Thoracic aorta endothelial cell (primary cell): ENCODE measurements around the gene PDE11A. TPM values are rescaled to one million over a fixed set of nuclear protein-coding genes. Genes with fewer than 3 reads are reported as not detected.

Experiments
- small RNA-seq: library from RNA; depleted of rRNA; stranded (forward); fragments of <200 nt; gene quantifications from one replicate; pipeline ENCODE3, GENCODE V24; 2012
- total RNA-seq: library from RNA; depleted of rRNA; stranded (reverse); fragments of >200 nt; gene quantifications from 2 replicates; pipeline ENCODE4 v1.2.3, GENCODE V29; 2012

Gene PDE11A
- 0.14 and 0.27 TPM in 2 replicates for total RNA-seq

GRCh38 chr2:178072383-178073301, at the start of gene PDE11A:
TSS of gene PDE11A (minus strand) at chr2:178072777. CDS start at chr2:178072437, 340 bp downstream.

GRCh38 chr2:178112202-178113152, 39.9 kb upstream of the PDE11A start, which contains the start of gene RBM45:
TSS of gene RBM45 (plus strand) at chr2:178112437. CDS start at chr2:178112547, 110 bp downstream.

Small RNA genes lying within 50 kb of the gene (small RNA-seq; reads per million reads assigned to genes)
- not detected for gene AC011998.1
- gene RNU6-629P = not detected

Other genes starting within 250 kb of the PDE11A start
- gene RBM45, start 39.7 kb upstream of the PDE11A start, total RNA-seq = 19.1 and 21.3 TPM in 2 replicates
- gene OSBPL6, start 121.7 kb upstream of the PDE11A start, total RNA-seq = 11.8 and 14.6 TPM in 2 replicates